Esophagus muscularis mucosa (tissue), 4 donors: Measurements from ENCODE around the gene IFRD2. TPM values are rescaled to one million over a fixed set of nuclear protein-coding genes. Genes with fewer than 3 reads are reported as not detected.

Experiments used
- DNase-seq: peaks from one replicate; pipeline ENCODE4 v3.0.0-alpha.2; 2017; ENCODE audit errors: extremely low spot score
- H3K27ac ChIP-seq, 4 donors: fragments of 200-600 bp; sonication (generic); replicated peaks in 1 of 4; 1 replicate in 3 of 4; 2 replicates in 1 of 4; pipeline ENCODE4 v1.5.1; 2016 to 2019; ENCODE audit warnings: mild to moderate bottlenecking in 1 of 4
- H3K27me3 ChIP-seq, 4 donors: fragments of 200-600 bp; sonication (generic); one replicate each; pipeline versions ENCODE4 v1.5.1 to v1.6.0; 2016 to 2019
- H3K36me3 ChIP-seq, 4 donors: fragments of 200-600 bp; sonication (generic); one replicate each; pipeline ENCODE4 v1.5.1; 2016 to 2019
- H3K4me1 ChIP-seq, 4 donors: fragments of 200-600 bp; sonication (generic); one replicate each; pipeline ENCODE4 v1.5.1; 2016 to 2019
- H3K4me3 ChIP-seq, 4 donors: fragments of 200-600 bp; sonication (generic); 1 replicate in 2 of 4; 2 replicates in 2 of 4; pipeline ENCODE4 v1.5.1; 2016 to 2019; ENCODE audit warnings: mild to moderate bottlenecking in 4 of 4, moderate library complexity in 1 of 4
- H3K9me3 ChIP-seq, 4 donors: fragments of 200-600 bp; sonication (generic); 1 replicate in 3 of 4; 2 replicates in 1 of 4; pipeline ENCODE4 v1.5.1; 2016 to 2019
- CTCF ChIP-seq, 3 experiments: fragments of 200-600 bp in 2 of 3; fragments of 450-650 bp in 1 of 3; sonication (generic) in 2 of 3; IDR thresholded peaks; one replicate each; pipeline ENCODE4 v1.5.1; 2017 to 2019; ENCODE audit warnings: antibody characterized with exemption in 3 of 3, mild to moderate bottlenecking in 2 of 3, moderate library complexity in 1 of 3
- EP300 ChIP-seq: sonication (generic); formaldehyde crosslinking; IDR thresholded peaks from one replicate; pipeline ENCODE4 v1.6.1; 2017; ENCODE audit warnings: antibody characterized with exemption
- POLR2A ChIP-seq: fragments of 450-650 bp; IDR thresholded peaks from one replicate; pipeline ENCODE4 v1.6.1; 2017; ENCODE audit warnings: antibody characterized with exemption, moderate library complexity, mild to moderate bottlenecking, low read depth
- POLR2AphosphoS5 ChIP-seq, 2 donors: sonication (generic); formaldehyde crosslinking; IDR thresholded peaks; one replicate each; pipeline ENCODE4 v1.6.1; 2017; ENCODE audit warnings: antibody characterized with exemption in 2 of 2
- WGBS: methylation state at CpG from one replicate; pipeline ENCODE4 v1.1.5; 2018; 5-methylcytosine and 5-hydroxymethylcytosine counted together
- intact Hi-C: fragments of 100-400 bp; cut with DNase I; formaldehyde crosslinking; loops from one replicate; pipeline ENCODE4 v1.15.1; 2023
- total RNA-seq, 4 donors: library from RNA; depleted of rRNA; stranded (reverse); fragments of >200 nt; gene quantifications; one replicate each; pipeline versions ENCODE4 v1.1.0 to v1.2.1, GENCODE V29; 2016

The IFRD2 gene
- total RNA-seq, 4 donors from 2014 or later = 49.4 to 106 (median 85.8) TPM

GRCh38 chr3:50296721-50297383, 4.6 kb upstream of the IFRD2 start:
- intact Hi-C loops = no loop called here
- TF ChIP-seq CTCF (IDR thresholded peaks at IDR 0.05) = no peak
- no peak for TF ChIP-seq EP300
- no peak for TF ChIP-seq POLR2AphosphoS5 (IDR thresholded peaks at IDR 0.05)
- no peak for TF ChIP-seq POLR2A
- 95% methylated on average over 7 of the region's 18 CpGs for WGBS
- H3K4me1 ChIP-seq = peaks cover 35 to 49% (median 43%) of the 10 kb centered on the region in 4 donors
- no peak overlapping the region for H3K27ac ChIP-seq
- no peak overlapping the region for H3K4me3 ChIP-seq
- H3K27me3 ChIP-seq = no peaks in the 10 kb centered on the region
- no peaks in the 10 kb centered on the region for H3K9me3 ChIP-seq
- no peak for DNase-seq
- H3K36me3 ChIP-seq = peaks cover 0 to 9% (median 0%) of the 10 kb centered on the region in 4 donors

DNA sequence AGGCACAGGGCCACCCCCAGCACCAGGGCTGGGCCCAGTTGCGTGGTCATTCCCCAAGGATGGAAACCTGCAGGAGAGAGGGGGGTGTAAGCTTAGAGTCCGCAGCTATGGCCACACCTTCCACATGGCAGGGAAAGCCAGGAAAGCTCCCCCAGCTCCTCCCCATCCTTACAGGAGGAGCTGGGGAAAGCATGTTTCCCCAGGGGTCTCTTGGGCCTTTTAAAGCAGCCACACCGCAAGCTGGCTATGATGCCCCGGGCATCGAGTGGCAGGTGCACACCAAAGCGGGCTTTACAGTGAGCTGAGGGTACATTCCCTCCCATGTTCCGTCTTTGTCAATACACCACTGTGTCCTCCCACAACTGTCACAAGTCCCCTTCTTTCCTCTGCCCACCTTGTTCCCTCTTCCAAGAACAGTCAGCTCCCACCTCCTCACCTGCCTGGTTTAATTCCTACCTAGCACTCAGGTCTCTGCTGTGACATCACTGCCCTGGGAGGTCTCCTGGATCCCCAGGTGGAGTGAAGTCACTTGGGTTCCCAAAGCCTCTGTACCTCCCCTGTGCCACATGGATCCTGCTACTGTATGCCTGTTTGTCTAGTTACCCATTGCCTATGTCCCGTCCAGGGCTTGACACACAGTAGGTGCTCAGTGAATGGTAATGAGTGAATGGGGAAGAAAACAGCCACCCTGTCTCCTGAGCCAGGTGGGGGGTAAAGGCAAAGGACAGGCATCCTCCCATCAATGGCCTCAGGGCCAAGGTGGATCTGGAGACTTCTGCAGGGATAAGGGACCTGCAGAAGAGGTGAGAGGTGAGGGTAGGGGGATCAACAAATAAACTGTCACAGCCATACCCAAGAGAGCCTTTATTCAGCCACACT, 3.6 kb upstream of the IFRD2 start:
- Histone ChIP-seq H3K27ac (no peak overlapping the region), H3K4me3 (no peak overlapping the region), H3K36me3 (peaks cover 0 to 9% (median 0%) of the 10 kb centered on the region in 4 donors), H3K4me1 (peaks cover 40 to 55% (median 47%) of the 10 kb centered on the region in 4 donors), H3K27me3 (no peaks in the 10 kb centered on the region), H3K9me3 (no peaks in the 10 kb centered on the region)
- WGBS = 82% methylated on average over 6 of the region's 8 CpGs
- TF ChIP-seq POLR2A (no peak), EP300 (no peak)
- DNase-seq = no peak
- intact Hi-C loops = no loop called here

DNA sequence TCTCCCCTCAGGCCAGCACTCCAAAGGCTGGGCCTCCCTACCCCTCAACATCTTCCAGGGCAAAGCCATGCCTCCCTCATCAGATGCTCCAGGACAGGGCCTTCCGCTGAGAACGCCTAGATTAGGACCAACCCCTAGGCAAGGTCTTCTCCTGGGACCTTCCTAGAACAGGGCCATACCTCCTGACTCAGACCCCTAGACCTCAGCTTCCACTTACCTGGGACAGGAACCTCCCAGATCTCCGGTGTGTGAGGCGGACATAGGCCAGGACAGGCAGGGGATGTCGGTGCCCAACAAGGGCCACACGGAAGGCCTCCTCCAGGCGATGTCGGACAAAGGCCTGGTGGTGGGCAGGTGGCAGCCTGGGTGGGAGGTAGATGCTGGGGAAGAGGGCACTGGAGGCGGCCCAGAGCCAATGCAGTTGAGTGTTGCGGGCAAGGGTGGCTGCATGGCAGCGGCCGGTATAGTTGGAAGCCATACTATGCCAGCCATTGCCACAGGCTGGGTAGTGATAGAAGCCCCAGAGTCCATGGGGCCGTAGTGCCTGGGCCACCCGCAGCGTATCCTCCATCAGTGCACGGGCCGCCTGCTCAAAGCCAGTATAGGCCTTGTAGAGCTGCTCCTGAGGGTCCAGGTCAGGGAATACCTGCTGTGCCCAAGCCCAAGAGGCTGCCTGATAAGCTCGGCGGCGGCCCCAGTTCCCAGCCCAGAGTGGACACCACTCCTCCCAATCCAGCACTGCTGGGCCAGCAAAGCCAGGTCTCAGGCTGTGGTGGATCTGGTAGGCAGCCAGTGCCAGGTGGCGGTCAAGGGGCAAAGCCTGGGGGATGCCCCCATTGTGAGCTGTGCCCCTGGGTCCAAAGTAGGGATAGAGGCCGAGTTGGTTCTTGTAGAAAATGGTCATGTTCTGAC, 2.5 kb upstream of the IFRD2 start:
- DNase-seq = no peak
- H3K4me1 ChIP-seq = peaks cover 33 to 55% (median 44%) of the 10 kb centered on the region in 4 donors
- TF ChIP-seq POLR2A = no peak
- TF ChIP-seq EP300 = no peak
- TF ChIP-seq CTCF (IDR thresholded peaks at IDR 0.05) = no peak
- TF ChIP-seq POLR2AphosphoS5 (IDR thresholded peaks at IDR 0.05) = no peak
- no peaks in the 10 kb centered on the region for H3K9me3 ChIP-seq
- peaks cover 8 to 17% (median 9%) of the 10 kb centered on the region in 4 donors for H3K36me3 ChIP-seq
- 92% methylated on average over 22 of the region's 22 CpGs for WGBS
- no peak overlapping the region for H3K27ac ChIP-seq
- H3K4me3 ChIP-seq = no peak overlapping the region
- intact Hi-C loops = no loop called here
- H3K27me3 ChIP-seq = no peaks in the 10 kb centered on the region

GRCh38 chr3:50294089-50294488, 1.9 kb upstream of the IFRD2 start:
- Histone ChIP-seq H3K27me3 (no peaks in the 10 kb centered on the region), H3K9me3 (no peaks in the 10 kb centered on the region), H3K4me1 (peaks cover 32 to 54% (median 42%) of the 10 kb centered on the region in 4 donors), H3K36me3 (peaks cover 14 to 24% (median 15%) of the 10 kb centered on the region in 4 donors), H3K4me3 (no peak overlapping the region), H3K27ac (no peak overlapping the region)
- DNase-seq = no peak
- no peak for TF ChIP-seq EP300
- no peak for TF ChIP-seq CTCF (IDR thresholded peaks at IDR 0.05)
- TF ChIP-seq POLR2A = no peak
- no peak for TF ChIP-seq POLR2AphosphoS5 (IDR thresholded peaks at IDR 0.05)
- WGBS = 100% methylated on average over 4 of the region's 4 CpGs
- intact Hi-C loops = no loop called here
